C4-2B (cell line): ENCODE data around the gene TMEM109.

Experiments
- H3K27ac ChIP-seq: fragments of 450-650 bp; 2 replicates; pipeline ENCODE4 v1.5.1; 2017
- ZFX ChIP-seq: fragments of 450-650 bp; IDR thresholded peaks from 2 replicates; pipeline ENCODE4 v1.6.1; 2017
- TF ChIP-seq, protein P1 (sequence below): fragments of 450-650 bp; conservative IDR thresholded peaks from 2 replicates; pipeline ENCODE4 v1.5.1; 2017; ENCODE audit warnings: mild to moderate bottlenecking

Gene TMEM109

DNA sequence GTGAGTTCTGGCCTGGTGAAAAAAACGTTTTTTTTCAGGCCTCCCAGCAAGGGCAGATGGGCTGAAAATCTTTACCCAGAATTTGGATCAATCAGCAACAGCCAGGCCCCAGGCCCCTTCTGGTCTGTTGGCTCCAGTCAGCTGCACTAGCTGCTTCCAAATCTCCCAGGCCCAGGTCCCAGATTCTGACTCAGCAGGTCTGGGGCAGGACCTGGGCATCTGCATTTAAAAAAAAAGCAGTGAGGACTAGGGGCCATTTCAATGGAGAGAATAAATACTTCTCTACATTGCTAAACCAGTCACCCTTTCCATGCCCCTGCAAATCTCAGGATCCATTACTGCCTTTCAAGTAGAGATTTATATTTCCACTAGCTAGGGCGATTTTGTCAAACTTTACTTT lies 33.7 kb downstream of the TMEM109 start:
- no peak for TF ChIP-seq ZFX
- TF ChIP-seq, protein P1, sequence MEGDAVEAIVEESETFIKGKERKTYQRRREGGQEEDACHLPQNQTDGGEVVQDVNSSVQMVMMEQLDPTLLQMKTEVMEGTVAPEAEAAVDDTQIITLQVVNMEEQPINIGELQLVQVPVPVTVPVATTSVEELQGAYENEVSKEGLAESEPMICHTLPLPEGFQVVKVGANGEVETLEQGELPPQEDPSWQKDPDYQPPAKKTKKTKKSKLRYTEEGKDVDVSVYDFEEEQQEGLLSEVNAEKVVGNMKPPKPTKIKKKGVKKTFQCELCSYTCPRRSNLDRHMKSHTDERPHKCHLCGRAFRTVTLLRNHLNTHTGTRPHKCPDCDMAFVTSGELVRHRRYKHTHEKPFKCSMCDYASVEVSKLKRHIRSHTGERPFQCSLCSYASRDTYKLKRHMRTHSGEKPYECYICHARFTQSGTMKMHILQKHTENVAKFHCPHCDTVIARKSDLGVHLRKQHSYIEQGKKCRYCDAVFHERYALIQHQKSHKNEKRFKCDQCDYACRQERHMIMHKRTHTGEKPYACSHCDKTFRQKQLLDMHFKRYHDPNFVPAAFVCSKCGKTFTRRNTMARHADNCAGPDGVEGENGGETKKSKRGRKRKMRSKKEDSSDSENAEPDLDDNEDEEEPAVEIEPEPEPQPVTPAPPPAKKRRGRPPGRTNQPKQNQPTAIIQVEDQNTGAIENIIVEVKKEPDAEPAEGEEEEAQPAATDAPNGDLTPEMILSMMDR: no peak
- no peak overlapping the region for H3K27ac ChIP-seq

DNA sequence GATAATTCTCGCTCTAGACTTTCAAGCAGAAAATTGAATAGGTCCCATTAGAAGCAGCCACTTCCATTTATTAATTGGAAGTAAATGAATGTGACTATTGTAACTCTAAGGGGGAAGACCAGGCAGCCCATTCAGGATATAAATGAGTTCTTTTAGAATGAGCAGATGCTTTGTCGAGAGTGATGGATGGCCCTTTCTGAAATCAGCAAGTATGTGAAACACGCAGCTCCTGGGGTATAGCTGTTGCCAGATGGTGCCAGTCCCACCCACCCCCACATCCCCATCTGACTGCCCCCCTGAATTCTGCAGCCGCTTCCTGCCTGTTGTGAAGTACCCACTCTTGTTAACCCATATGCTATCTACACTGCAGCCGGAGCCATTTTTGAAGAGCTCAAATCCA lies 34.3 kb downstream of the TMEM109 start:
- no peak overlapping the region for H3K27ac ChIP-seq
- no peak for TF ChIP-seq ZFX
- TF ChIP-seq, protein P1: no peak

DNA sequence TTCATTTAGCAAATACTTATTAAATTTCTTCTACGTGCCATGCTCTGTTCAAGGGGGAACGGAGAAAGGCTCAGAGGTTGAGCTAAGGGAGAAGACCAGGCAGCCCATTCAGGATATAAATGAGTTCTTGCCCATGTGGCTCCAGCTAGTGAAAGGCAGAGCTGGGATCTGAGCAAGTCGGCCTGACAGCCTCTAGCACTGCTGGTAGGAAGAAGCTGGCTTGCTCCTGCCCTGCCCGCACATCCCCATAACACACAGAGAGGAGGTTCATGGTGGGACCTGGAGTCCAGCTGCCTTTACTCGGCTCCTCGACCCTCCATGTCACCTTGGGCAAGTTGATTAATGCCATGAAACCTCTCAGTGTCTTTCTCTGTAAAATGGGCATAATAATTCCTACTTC lies 36.1 kb downstream of the TMEM109 start:
- H3K27ac ChIP-seq: no peak overlapping the region
- TF ChIP-seq, protein P1: no peak
- TF ChIP-seq ZFX: no peak

DNA sequence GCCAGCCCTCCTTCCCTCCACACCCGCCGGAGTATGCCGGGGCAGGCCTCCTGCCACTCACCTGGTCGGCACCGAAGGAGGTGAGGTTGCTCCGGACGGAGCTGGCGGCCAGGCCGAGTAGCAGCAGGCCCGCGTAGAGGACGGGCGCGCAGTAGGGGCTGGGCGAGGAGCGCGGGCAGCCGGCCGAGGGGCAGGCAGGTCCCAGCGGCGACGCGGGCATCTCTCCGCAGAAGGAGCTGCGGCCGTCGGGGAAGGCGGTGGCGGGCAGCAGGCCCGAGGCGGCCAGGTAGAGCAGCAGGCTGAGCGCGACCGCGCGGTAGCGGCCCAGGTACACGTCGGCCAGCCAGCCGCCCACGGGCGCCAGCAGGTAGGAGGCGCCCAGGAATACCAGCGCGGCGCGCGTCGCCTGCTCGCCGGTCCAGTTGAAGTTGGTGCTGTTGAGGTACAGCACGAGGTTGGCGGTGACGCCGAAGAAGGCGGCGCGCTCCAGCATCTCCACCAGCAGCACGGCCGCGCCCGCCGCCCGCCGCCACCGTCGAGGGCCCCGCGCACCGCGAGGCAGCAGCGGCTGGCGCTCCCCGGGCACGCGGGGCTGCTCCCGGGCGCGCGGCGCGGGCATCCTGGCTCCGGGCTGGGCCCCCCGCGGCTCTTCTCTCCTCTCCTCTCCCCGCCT lies 37.1 kb downstream of the TMEM109 start:
- no peak for TF ChIP-seq ZFX
- TF ChIP-seq, protein P1: no peak
- no peak overlapping the region for H3K27ac ChIP-seq

DNA sequence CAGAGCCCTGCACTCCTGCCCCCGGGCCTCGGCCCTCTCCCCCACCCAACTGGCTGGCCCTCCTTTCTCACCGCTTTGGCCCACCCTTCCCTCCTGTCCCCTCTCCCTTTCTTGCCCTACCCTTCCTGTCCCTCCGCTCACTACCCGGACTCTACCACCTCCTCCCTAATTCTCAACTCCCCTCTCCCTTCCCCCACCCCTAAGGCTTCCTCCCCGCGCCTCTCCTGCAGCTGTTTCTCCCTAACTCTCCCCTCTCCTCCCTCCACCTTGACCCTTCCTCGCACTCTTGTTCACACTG lies 37.6 kb downstream of the TMEM109 start:
- no peak overlapping the region for H3K27ac ChIP-seq
- TF ChIP-seq, protein P1: no peak
- no peak for TF ChIP-seq ZFX

DNA sequence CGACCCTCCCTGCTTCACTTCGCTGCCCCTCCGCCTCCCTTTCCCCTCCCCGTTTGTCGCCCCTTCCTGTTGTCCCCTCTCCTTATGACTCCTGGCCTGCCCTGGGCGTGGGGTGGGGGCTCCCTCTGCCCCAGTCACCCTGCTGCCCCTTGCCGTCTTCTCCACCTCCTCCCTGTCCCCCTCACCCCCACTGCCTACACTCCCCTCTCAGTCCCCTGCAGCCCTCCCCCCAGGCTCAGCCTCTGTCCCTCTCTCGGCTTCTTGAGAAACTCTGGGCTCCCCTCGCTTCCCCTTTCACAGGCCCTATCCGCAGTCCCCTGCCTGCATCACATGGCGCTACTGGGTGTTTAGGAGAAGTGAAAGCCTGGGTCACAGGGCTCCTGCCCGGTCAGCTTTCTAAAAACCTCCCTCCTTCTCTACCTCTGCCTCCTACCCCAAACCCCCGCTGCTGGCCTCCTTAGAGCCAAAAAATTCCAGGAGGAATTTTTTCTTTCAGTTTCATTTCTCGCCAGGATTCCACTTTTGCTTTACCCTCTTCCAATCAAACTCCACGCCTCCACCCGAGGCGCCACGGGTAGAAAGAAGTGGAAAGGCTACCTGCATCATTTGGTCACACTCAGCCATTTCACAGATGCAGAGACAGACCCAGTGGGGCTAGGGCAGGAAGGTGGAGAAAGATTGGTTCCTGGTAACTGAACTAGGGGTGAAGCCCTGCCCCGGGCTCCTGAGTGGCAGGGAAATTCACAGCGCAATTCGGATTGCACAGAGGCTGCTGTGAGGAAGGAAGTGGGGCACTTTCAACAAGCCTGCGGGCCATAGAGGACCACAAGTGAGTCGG lies 38.2 kb downstream of the TMEM109 start, which contains the start of gene SLC15A3:
Gene SLC15A3, minus strand, starts transcription at position 273 of the 838 bp plus-strand sequence. CDS start 625 bp downstream, outside the sequence.
- H3K27ac ChIP-seq: no peak within 1 kb of the TSS
- TF ChIP-seq, protein P1: no peak
- TF ChIP-seq ZFX: no peak

DNA sequence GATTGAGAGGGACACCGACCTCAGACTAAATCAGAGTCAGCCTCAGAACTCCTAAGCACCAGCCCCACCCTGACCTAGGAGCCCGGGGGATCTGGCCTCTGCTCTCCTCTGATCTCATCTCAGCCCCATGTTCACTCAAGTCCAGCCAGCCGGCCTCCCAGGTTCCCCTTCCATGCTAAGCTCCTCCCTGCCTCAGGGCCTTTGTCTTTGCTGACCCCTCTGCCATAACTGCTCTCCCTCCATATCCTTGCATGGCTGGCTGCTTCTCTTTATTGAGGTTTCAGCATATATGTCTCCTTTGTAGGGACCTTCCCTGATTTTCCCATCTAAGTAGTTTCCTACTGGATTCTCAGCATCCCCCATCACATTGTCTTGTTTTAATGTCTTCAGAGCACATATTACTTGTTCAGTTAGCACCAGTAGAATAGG lies 38.8 kb downstream of the TMEM109 start:
- no peak overlapping the region for H3K27ac ChIP-seq
- TF ChIP-seq, protein P1: no peak
- TF ChIP-seq ZFX: no peak
